GM12872 (cell line): Measurements from ENCODE around the gene LRRC75A.

Source experiments
- CTCF ChIP-seq: IDR thresholded peaks from 3 replicates; pipeline ENCODE4 v1.5.1; 2011; ENCODE audit warnings: low read depth, mild to moderate bottlenecking, low read length, moderate library complexity; ENCODE audit not compliant: insufficient read depth

LRRC75A gene

GRCh38 chr17:16446338-16446983, 45.5 kb downstream of the LRRC75A start:
- TF ChIP-seq CTCF: no peak

- no peak for TF ChIP-seq CTCF
Measured at GRCh38 chr17:16444258-16444886, 47.6 kb downstream of the LRRC75A start.

GRCh38 chr17:16443511-16444257, 48.3 kb downstream of the LRRC75A start:
- TF ChIP-seq CTCF: no peak

GRCh38 chr17:16442594-16443510, 49.1 kb downstream of the LRRC75A start:
- TF ChIP-seq CTCF: no peak

GRCh38 chr17:16442141-16442540, 49.9 kb downstream of the LRRC75A start:
- TF ChIP-seq CTCF: no peak

- no peak for TF ChIP-seq CTCF
Measured at GRCh38 chr17:16440901-16441629, 50.9 kb downstream of the LRRC75A start.
